ENCODE measurements around the gene C19orf25.

C19orf25 gene

DNA sequence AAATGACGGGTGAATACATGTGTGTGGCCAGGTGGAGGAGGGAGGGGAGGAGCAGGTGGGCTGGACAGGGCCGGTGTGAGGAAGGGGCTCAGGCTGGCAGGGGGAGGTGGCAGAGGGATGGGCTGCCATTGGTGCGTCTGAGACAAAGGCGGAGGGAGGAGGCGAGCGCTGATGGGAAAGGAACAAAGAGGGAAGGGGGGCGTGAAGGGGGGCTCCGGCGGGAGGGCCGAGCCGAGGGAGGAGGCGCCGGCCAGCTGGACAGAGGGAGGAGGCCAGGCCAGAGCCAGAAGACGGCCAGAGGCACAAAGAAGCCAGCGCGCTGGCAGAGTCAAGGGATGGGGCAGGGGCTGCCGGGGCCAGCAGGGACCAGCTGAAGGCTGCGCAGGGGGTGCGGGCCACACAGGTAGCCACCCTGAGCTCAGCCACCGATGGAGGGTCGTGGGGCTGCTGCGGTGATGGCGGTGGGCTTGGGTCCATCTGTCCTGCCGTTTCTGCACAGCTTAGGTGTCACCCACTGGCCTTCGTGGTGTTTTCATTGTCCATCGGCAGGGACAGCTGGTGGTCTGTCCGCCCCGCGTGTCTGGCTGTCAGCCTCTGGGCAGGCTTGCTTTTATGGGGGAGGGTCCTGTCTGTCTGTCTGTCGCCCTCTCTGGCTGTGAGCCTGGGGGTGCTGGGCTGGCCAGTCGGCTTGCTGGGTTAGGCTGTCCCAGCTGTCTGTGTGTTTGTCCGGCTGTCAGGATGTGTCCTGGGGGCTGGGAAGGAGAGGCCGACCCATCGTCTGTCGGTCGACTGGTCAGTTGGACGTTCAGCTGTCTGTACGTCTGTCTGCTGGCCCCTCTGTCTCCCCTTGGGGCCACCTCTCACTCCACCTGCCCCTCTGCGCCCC, 26.9 kb downstream of the C19orf25 start:
- TF ChIP-seq ZC3H10 (CRISPR knock-in tag; IDR thresholded peaks at IDR 0.05), result no peak
- TF ChIP-seq OSR1 (CRISPR knock-in tag; IDR thresholded peaks at IDR 0.05), result no peak
- TF ChIP-seq, protein P1, sequence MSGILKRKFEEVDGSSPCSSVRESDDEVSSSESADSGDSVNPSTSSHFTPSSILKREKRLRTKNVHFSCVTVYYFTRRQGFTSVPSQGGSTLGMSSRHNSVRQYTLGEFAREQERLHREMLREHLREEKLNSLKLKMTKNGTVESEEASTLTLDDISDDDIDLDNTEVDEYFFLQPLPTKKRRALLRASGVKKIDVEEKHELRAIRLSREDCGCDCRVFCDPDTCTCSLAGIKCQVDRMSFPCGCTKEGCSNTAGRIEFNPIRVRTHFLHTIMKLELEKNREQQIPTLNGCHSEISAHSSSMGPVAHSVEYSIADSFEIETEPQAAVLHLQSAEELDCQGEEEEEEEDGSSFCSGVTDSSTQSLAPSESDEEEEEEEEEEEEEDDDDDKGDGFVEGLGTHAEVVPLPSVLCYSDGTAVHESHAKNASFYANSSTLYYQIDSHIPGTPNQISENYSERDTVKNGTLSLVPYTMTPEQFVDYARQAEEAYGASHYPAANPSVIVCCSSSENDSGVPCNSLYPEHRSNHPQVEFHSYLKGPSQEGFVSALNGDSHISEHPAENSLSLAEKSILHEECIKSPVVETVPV (CRISPR knock-in tag; IDR thresholded peaks at IDR 0.05), result no peak
- TF ChIP-seq BACH2 (CRISPR knock-in tag; IDR thresholded peaks at IDR 0.05; ENCODE audit: borderline replicate concordance), result no peak
- TF ChIP-seq, protein P2, sequence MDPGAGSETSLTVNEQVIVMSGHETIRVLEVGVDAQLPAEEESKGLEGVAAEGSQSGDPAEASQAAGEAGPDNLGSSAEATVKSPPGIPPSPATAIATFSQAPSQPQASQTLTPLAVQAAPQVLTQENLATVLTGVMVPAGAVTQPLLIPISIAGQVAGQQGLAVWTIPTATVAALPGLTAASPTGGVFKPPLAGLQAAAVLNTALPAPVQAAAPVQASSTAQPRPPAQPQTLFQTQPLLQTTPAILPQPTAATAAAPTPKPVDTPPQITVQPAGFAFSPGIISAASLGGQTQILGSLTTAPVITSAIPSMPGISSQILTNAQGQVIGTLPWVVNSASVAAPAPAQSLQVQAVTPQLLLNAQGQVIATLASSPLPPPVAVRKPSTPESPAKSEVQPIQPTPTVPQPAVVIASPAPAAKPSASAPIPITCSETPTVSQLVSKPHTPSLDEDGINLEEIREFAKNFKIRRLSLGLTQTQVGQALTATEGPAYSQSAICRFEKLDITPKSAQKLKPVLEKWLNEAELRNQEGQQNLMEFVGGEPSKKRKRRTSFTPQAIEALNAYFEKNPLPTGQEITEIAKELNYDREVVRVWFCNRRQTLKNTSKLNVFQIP (CRISPR knock-in tag; IDR thresholded peaks at IDR 0.05; ENCODE audit: borderline replicate concordance, low read depth), result no peak
- no peak for TF ChIP-seq TCF4 (CRISPR knock-in tag; IDR thresholded peaks at IDR 0.05; ENCODE audit: borderline replicate concordance)
- no peak for TF ChIP-seq RARB (CRISPR knock-in tag; IDR thresholded peaks at IDR 0.05)
- no peak for TF ChIP-seq SNAI2 (CRISPR knock-in tag; IDR thresholded peaks at IDR 0.05)
- no peak for TF ChIP-seq PPARA (CRISPR knock-in tag; IDR thresholded peaks at IDR 0.05; ENCODE audit: borderline replicate concordance)
- TF ChIP-seq ESRRG (CRISPR knock-in tag; IDR thresholded peaks at IDR 0.05), result no peak
- no peak for TF ChIP-seq ARNTL (CRISPR knock-in tag; IDR thresholded peaks at IDR 0.05; ENCODE audit: borderline replicate concordance, low read depth)
- no peak for TF ChIP-seq ISL1 (CRISPR knock-in tag; IDR thresholded peaks at IDR 0.05)

DNA sequence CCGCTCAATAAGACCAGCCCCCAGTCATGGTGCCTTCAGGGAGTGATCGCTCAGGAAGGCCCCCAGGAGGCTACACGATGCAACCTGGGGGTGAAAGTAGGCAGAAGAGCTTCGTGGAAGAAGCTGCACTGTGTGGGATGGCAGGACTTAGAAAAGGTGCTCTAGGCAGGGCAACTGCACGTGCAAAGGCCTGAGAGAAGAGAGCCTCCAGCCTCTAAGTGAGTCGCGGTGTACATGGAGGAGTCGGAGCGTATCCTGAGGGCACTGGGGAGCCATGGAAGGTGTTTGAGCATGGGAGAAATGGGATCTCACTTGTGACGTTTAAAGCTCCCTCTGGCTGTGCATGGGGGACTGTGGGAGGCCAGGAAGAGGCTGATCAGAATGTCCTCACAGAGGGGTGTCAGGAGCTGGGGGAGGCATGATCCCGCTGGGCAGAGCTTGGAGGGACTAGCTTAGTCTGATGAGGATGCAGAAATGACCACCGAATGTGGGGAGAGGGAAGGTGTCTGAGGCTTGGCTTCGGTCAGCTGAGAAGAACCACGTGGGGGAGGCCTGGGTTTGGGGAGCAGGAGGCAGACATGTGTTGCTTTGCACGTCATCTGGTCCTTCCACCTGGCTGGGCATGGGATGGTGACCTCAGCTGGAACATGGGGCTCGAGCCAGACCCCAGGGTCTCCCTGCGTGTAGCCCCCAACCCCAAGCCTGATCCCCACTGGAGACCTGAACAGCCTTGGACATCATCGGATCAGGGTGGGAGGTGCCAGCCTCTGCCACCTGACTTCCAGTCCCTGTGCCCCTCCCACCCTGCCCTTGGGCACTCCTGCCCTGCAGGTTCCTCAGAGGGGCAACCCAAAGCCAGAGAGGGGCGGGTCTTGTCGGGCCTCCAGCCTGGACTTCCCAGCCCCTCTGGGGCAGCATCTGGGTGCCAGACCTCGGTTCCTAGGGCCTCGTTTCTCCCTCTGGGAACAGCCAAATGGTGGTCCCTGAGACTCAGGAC, 28.0 kb downstream of the C19orf25 start:
- ATAC-seq, result no peak

More for the DNA sequence above, 26.9 kb downstream of the C19orf25 start:
- no peak for ATAC-seq

DNA sequence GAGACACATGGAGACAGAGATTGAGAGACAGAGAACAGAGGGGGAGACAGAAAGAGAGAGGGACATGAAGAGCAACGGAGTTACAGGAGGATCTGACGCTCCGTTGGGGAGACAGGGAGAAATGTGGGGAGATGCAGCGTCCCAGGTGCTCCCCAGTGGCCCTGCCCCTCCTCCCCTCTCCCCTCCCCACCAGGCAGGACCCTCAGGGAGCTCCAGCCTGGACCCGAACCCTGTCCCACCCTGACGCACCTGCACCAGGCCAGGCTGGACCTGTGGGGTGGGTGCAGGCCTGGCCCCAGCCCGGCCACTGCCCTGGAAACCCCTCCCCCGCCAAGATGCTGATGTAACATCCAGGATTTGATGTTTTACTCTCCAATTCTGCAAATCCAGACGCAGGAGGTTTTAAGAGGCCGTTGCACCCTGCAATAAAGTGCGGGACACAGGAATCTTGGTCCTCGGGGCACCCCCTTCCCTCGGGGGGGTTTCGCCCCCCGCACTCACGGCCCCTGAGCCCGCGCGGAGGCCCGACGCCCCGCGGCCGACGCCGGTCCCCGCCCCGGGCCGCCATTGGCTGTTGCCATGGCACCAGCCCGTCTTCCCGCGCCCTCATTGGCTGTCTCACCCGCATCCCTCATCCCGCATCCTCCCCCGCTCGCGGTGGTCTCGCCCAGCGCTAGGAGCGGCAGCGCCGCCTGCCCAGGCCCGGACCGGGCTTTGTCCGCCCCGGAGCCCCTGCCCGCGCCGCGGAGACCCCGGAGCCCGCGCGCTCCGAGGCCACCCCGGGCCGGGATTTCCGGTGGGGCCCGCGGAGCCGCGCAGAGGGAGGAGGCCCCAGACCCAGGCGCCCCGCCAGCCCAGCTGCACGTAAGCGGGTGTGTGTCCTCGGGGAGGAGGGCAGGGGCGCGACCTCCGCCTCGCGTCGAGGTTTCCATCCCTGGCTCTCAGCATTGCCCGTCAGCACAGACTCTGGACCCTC, 29.3 kb downstream of the C19orf25 start, which contains the start of gene APC2:
Gene APC2 (plus strand): TSS at position 655 of the 976 bp plus-strand sequence. CDS start 2,881 bp downstream, outside the sequence.
- peak; percentile 37 for ATAC-seq
- TF ChIP-seq, protein P2 (CRISPR knock-in tag; IDR thresholded peaks at IDR 0.05; ENCODE audit: borderline replicate concordance, low read depth), result no peak
- TF ChIP-seq ISL1 (CRISPR knock-in tag; IDR thresholded peaks at IDR 0.05) (no peak), ARNTL (CRISPR knock-in tag; IDR thresholded peaks at IDR 0.05; ENCODE audit: borderline replicate concordance, low read depth) (no peak), TCF4 (CRISPR knock-in tag; IDR thresholded peaks at IDR 0.05; ENCODE audit: borderline replicate concordance) (no peak), ZFP30 (CRISPR knock-in tag; IDR thresholded peaks at IDR 0.05) (no peak), TOX (CRISPR knock-in tag; IDR thresholded peaks at IDR 0.05; ENCODE audit: borderline replicate concordance) (no peak), ZFP3 (CRISPR knock-in tag; IDR thresholded peaks at IDR 0.05) (no peak), ESRRG (CRISPR knock-in tag; IDR thresholded peaks at IDR 0.05) (no peak), RARB (CRISPR knock-in tag; IDR thresholded peaks at IDR 0.05) (no peak), ZNF70 (CRISPR knock-in tag; IDR thresholded peaks at IDR 0.05) (no peak), GLIS3 (CRISPR knock-in tag; IDR thresholded peaks at IDR 0.05) (no peak), ZC3H10 (CRISPR knock-in tag; IDR thresholded peaks at IDR 0.05) (no peak), SNAI2 (CRISPR knock-in tag; IDR thresholded peaks at IDR 0.05) (no peak)
- TF ChIP-seq, protein P3, sequence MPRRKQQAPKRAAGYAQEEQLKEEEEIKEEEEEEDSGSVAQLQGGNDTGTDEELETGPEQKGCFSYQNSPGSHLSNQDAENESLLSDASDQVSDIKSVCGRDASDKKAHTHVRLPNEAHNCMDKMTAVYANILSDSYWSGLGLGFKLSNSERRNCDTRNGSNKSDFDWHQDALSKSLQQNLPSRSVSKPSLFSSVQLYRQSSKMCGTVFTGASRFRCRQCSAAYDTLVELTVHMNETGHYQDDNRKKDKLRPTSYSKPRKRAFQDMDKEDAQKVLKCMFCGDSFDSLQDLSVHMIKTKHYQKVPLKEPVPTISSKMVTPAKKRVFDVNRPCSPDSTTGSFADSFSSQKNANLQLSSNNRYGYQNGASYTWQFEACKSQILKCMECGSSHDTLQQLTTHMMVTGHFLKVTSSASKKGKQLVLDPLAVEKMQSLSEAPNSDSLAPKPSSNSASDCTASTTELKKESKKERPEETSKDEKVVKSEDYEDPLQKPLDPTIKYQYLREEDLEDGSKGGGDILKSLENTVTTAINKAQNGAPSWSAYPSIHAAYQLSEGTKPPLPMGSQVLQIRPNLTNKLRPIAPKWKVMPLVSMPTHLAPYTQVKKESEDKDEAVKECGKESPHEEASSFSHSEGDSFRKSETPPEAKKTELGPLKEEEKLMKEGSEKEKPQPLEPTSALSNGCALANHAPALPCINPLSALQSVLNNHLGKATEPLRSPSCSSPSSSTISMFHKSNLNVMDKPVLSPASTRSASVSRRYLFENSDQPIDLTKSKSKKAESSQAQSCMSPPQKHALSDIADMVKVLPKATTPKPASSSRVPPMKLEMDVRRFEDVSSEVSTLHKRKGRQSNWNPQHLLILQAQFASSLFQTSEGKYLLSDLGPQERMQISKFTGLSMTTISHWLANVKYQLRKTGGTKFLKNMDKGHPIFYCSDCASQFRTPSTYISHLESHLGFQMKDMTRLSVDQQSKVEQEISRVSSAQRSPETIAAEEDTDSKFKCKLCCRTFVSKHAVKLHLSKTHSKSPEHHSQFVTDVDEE (CRISPR knock-in tag; IDR thresholded peaks at IDR 0.05), result no peak

More for the DNA sequence above, 28.0 kb downstream of the C19orf25 start:
- peak; percentile 21; the same call in 1 of the 2 replicates for TF ChIP-seq TCF4 (CRISPR knock-in tag; IDR thresholded peaks at IDR 0.05; ENCODE audit: borderline replicate concordance)
- TF ChIP-seq, protein P1 (CRISPR knock-in tag; IDR thresholded peaks at IDR 0.05), result no peak
- TF ChIP-seq ZNF8 (CRISPR knock-in tag; IDR thresholded peaks at IDR 0.05), result no peak
- no peak for TF ChIP-seq RARB (CRISPR knock-in tag; IDR thresholded peaks at IDR 0.05)
- no peak for TF ChIP-seq ZC3H10 (CRISPR knock-in tag; IDR thresholded peaks at IDR 0.05)
- TF ChIP-seq ESRRG (CRISPR knock-in tag; IDR thresholded peaks at IDR 0.05), result no peak

All from SK-N-SH treated with all-trans-retinoic acid at 6 μM for 48 hours (cell line).